ENCODE results near the gene P3H3.

DNA sequence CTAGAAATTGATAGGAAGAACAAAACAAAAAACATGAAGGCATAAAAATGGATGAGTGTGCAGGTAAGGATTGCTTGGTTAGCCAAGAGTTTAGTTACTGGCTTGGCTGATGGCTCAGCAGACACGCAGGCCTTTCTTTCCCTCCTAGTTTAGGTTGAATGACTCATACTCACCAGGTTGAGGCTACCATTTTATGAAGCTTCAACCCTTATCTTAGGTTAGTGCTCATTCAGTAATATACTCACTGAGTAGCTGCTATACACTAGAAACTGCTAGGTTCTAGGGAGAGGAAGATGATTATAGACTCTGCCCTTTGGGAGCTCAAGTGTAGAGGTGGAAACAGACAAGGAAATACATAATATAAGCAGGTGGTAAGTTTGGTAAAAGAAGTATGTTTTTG, 6.0 kb downstream of the P3H3 start:
- TF ChIP-seq POLR2A (IDR thresholded peaks at IDR 0.05) (no peak), CTCF (IDR thresholded peaks at IDR 0.05) (no peak)
